Measurements from ENCODE around the gene IARS1.

- TF ChIP-seq POLR2A (IDR thresholded peaks at IDR 0.05; ENCODE audit: control extremely low read depth in 1 of 2, low read depth in 2 of 2, low read length in 2 of 2) (no peak), CEBPB (IDR thresholded peaks at IDR 0.05; ENCODE audit: low read depth, low read length) (no peak), MAFK (IDR thresholded peaks at IDR 0.05; ENCODE audit: low read depth, low read length) (no peak), SRF (IDR thresholded peaks at IDR 0.05; ENCODE audit: low read depth, low read length) (no peak), CTCF (IDR thresholded peaks at IDR 0.05; ENCODE audit: control extremely low read depth in 1 of 3, insufficient read depth in 1 of 3, low read depth in 1 of 3, low read length in 3 of 3) (no peak), CHD2 (IDR thresholded peaks at IDR 0.05; ENCODE audit: low read length) (no peak), EZH2 (IDR thresholded peaks at IDR 0.05; ENCODE audit: low read depth, low read length, severe bottlenecking) (no peak), RFX5 (IDR thresholded peaks at IDR 0.05; ENCODE audit: borderline replicate concordance, low read depth, low read length) (no peak), JUND (IDR thresholded peaks at IDR 0.05; ENCODE audit: low read length) (no peak)
Measured at GRCh38 chr9:92276331-92277032, 17.0 kb downstream of the IARS1 start.
